GM23338 (cell line): Measurements from ENCODE around the gene IBTK. TPM values are rescaled to one million over a fixed set of nuclear protein-coding genes. Genes with fewer than 3 reads are reported as not detected.

Experiments
- ATAC-seq: fragments of 200-7000 bp; cut with Tn5 transposase; 3 replicates; pipeline ENCODE4 v1.9.1; 2020
- DNase-seq: peaks from one replicate; pipeline ENCODE4 v3.0.0-alpha.2; 2015; ENCODE audit warnings: low spot score
- H2AFZ ChIP-seq: fragments of 200-600 bp; sonication (generic); 2 replicates; pipeline ENCODE4 v1.8.0; 2016; ENCODE audit warnings: antibody characterized with exemption, mild to moderate bottlenecking, moderate library complexity
- H3F3A ChIP-seq: fragments of 200-600 bp; sonication (generic); replicated peaks from 2 replicates; pipeline ENCODE4 v1.8.0; 2017; ENCODE audit warnings: antibody characterized with exemption, mixed run types, low read depth
- H3K27ac ChIP-seq: fragments of 200-600 bp; sonication (generic); 2 replicates; pipeline ENCODE4 v1.6.1; 2016; ENCODE audit warnings: low read depth
- H3K27me3 ChIP-seq: fragments of 200-600 bp; sonication (generic); 2 replicates; pipeline ENCODE4 v1.8.0; 2016; ENCODE audit warnings: mild to moderate bottlenecking, mixed run types, moderate library complexity; ENCODE audit not compliant: insufficient read depth
- H3K36me3 ChIP-seq: fragments of 200-600 bp; sonication (generic); 2 replicates; pipeline ENCODE4 v1.8.0; 2016; ENCODE audit warnings: mild to moderate bottlenecking; ENCODE audit not compliant: insufficient read depth
- H3K4me1 ChIP-seq: fragments of 200-600 bp; sonication (generic); 2 replicates; pipeline ENCODE4 v1.8.0; 2016; ENCODE audit warnings: mild to moderate bottlenecking, moderate library complexity; ENCODE audit not compliant: insufficient read depth
- H3K4me2 ChIP-seq: fragments of 200-600 bp; sonication (generic); 2 replicates; pipeline ENCODE4 v1.7.1; 2017; ENCODE audit warnings: mixed run types
- H3K4me3 ChIP-seq: fragments of 200-600 bp; sonication (generic); 2 replicates; pipeline ENCODE4 v1.6.1; 2016; ENCODE audit warnings: mixed run types
- H3K79me2 ChIP-seq: fragments of 200-600 bp; sonication (generic); replicated peaks from 2 replicates; pipeline ENCODE4 v1.8.0; 2017; ENCODE audit warnings: mild to moderate bottlenecking; ENCODE audit not compliant: insufficient read depth
- H3K9me2 ChIP-seq: fragments of 200-600 bp; sonication (generic); 2 replicates; pipeline ENCODE4 v1.8.0; 2017; ENCODE audit not compliant: insufficient read depth
- H4K20me1 ChIP-seq: fragments of 200-600 bp; sonication (generic); replicated peaks from 2 replicates; pipeline ENCODE4 v1.8.0; 2017; ENCODE audit warnings: mild to moderate bottlenecking; ENCODE audit not compliant: insufficient read depth
- H3K27ac Mint-ChIP-seq: 2 replicates; pipeline ENCODE4 v1.8.0; 2020; ENCODE audit warnings: inconsistent platforms, mild to moderate bottlenecking, moderate library complexity, mixed read lengths
- H3K27me3 Mint-ChIP-seq: 3 replicates; pipeline ENCODE4 v1.8.0; 2022; ENCODE audit warnings: low read depth, mild to moderate bottlenecking, moderate library complexity, mixed read lengths, inconsistent platforms; ENCODE audit not compliant: insufficient read depth, poor library complexity
- H3K36me3 Mint-ChIP-seq: 3 replicates; pipeline ENCODE4 v1.8.0; 2021; ENCODE audit warnings: low read depth, mild to moderate bottlenecking, inconsistent platforms, moderate library complexity, mixed read lengths
- H3K4me1 Mint-ChIP-seq: 3 replicates; pipeline ENCODE4 v1.8.0; 2020; ENCODE audit warnings: mild to moderate bottlenecking, inconsistent platforms, mixed read lengths
- H3K4me3 Mint-ChIP-seq: 3 replicates; pipeline ENCODE4 v1.8.0; 2021; ENCODE audit warnings: moderate library complexity, mild to moderate bottlenecking, inconsistent platforms, mixed read lengths
- H3K9me3 Mint-ChIP-seq: 3 replicates; pipeline ENCODE4 v1.8.0; 2020; ENCODE audit warnings: moderate library complexity, mild to moderate bottlenecking, inconsistent platforms, mixed read lengths
- CREB1 ChIP-seq: fragments of 250-450 bp; sonication (Bioruptor Pico); IDR thresholded peaks from 2 replicates; pipeline ENCODE4 v1.5.0; 2020; ENCODE audit warnings: low read depth, mild to moderate bottlenecking, moderate library complexity
- CTCF ChIP-seq, 2 experiments: fragments of 200-600 bp in 1 of 2; sonication (generic) in 1 of 2; conservative IDR thresholded peaks; 2 replicates each; pipeline versions ENCODE4 v1.5.1 to v1.6.1; 2016 to 2017; ENCODE audit warnings: antibody characterized with exemption in 2 of 2, low read depth in 2 of 2, mild to moderate bottlenecking in 2 of 2, moderate library complexity in 1 of 2
- ETS1 ChIP-seq: IDR thresholded peaks from 2 replicates; pipeline ENCODE4 v1.6.1; 2016; ENCODE audit warnings: antibody characterized with exemption
- EZH2 ChIP-seq: fragments of 200-600 bp; sonication (generic); IDR thresholded peaks from one replicate; pipeline ENCODE4 v1.8.0; 2017; ENCODE audit warnings: antibody characterized with exemption, mild to moderate bottlenecking, low read depth; ENCODE audit not compliant: unreplicated experiment
- EZH2phosphoT487 ChIP-seq: fragments of 200-600 bp; sonication (generic); IDR thresholded peaks from one replicate; pipeline ENCODE4 v1.8.1; 2018; ENCODE audit warnings: antibody characterized with exemption; ENCODE audit not compliant: unreplicated experiment
- JUNB ChIP-seq: IDR thresholded peaks from one replicate; pipeline ENCODE4 v1.6.1; 2016; ENCODE audit warnings: antibody characterized with exemption; ENCODE audit not compliant: unreplicated experiment
- NANOG ChIP-seq: IDR thresholded peaks from 2 replicates; pipeline ENCODE4 v1.6.1; 2016; ENCODE audit warnings: antibody characterized with exemption, borderline replicate concordance
- POLR2AphosphoS5 ChIP-seq: IDR thresholded peaks from 2 replicates; pipeline ENCODE4 v1.6.1; 2016; ENCODE audit warnings: antibody characterized with exemption, low read depth
- REST ChIP-seq: IDR thresholded peaks from one replicate; pipeline ENCODE4 v1.6.1; 2018; ENCODE audit warnings: antibody characterized with exemption; ENCODE audit not compliant: unreplicated experiment
- STAT1 ChIP-seq: IDR thresholded peaks from one replicate; pipeline ENCODE4 v1.6.1; 2016; ENCODE audit warnings: antibody characterized with exemption; ENCODE audit not compliant: unreplicated experiment
- ZNF114 ChIP-seq: fragments of 250-450 bp; sonication (Bioruptor Pico); IDR thresholded peaks from 2 replicates; pipeline ENCODE4 v1.5.0; 2020; ENCODE audit warnings: mild to moderate bottlenecking, moderate library complexity
- ZNF331 ChIP-seq: fragments of 250-450 bp; sonication (Bioruptor Pico); IDR thresholded peaks from 2 replicates; pipeline ENCODE4 v1.5.0; 2020; ENCODE audit warnings: low read depth, mild to moderate bottlenecking, moderate library complexity
- ZNF462 ChIP-seq: fragments of 250-450 bp; sonication (Bioruptor Pico); IDR thresholded peaks from 2 replicates; pipeline ENCODE4 v1.5.0; 2020; ENCODE audit warnings: mild to moderate bottlenecking, moderate library complexity
- polyA plus RNA-seq: library from polyadenylated mRNA; unstranded; fragments of >200 nt; fragmentation: Nextera tagmentation; extraction: Ambion mirVana; gene quantifications from 2 replicates; pipeline ENCODE4 v1.2.1, GENCODE V29; 2016
- total RNA-seq: library from RNA; depleted of rRNA; stranded (reverse); fragments of >200 nt; shearing (Covaris generic); gene quantifications from 2 replicates; pipeline ENCODE4 v1.2.3, GENCODE V29; 2014

IBTK gene
- total and polyA plus RNA-seq, 2 experiments from 2014 or later, result 16.0 to 28.7 TPM

GRCh38 chr6:82169138-82169876 is 78.2 kb downstream of the IBTK start:
- DNase-seq, result no peak
- Histone ChIP-seq H3F3A (no peaks in the 10 kb centered on the region), H3K27ac (no peak overlapping the region), H3K36me3 (peaks cover 18% of the 10 kb centered on the region; the same call in 1 of the 2 replicates), H3K4me2 (no peak overlapping the region), H3K27me3 (no peaks in the 10 kb centered on the region), H3K79me2 (no peaks in the 10 kb centered on the region), H3K4me3 (no peak overlapping the region), H4K20me1 (no peaks in the 10 kb centered on the region), H2AFZ (no peak overlapping the region), H3K4me1 (no peaks in the 10 kb centered on the region), H3K9me2 (no peaks in the 10 kb centered on the region)
- ATAC-seq, result no peak
- no peak overlapping the region for H3K27ac Mint-ChIP-seq
- peaks cover 17% of the 10 kb centered on the region; the same call in 2 of the 3 replicates for H3K36me3 Mint-ChIP-seq
- no peaks in the 10 kb centered on the region for H3K27me3 Mint-ChIP-seq
- no peaks in the 10 kb centered on the region for H3K4me1 Mint-ChIP-seq
- no peaks in the 10 kb centered on the region for H3K9me3 Mint-ChIP-seq
- TF ChIP-seq ZNF462 (CRISPR knock-in tag) (no peak), EZH2 (no peak), STAT1 (no peak), REST (no peak), ZNF331 (CRISPR knock-in tag) (no peak), ZNF114 (no peak), CTCF (conservative IDR thresholded peaks at IDR 0.05; ENCODE audit: low read depth in 2 of 2) (no peak), ETS1 (no peak), POLR2AphosphoS5 (no peak), NANOG (no peak), JUNB (no peak), CREB1 (no peak), EZH2phosphoT487 (no peak)
- H3K4me3 Mint-ChIP-seq, result no peak overlapping the region
